ENCODE results near the gene ANKRD49.

The ANKRD49 gene

DNA sequence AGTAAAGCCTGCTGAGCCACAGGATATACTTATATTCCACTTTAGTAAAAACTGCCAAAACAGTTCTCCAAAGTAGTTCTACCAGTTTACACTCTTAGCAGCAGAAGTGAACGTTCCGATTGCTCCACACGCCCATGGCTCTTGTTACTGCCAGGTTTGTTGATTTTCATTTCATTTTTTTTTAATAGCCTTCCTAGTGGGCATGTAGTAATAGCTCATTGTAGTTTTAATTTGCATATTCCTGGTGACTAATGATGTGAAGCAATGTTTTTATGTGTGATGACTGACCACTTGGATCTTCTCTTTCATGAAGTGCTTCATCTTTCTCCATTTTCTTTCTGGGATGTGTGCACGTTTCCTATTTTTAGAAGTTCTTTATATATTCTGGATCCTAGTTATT is 13.7 kb downstream of the ANKRD49 start:
- no peak for DNase-seq

DNA sequence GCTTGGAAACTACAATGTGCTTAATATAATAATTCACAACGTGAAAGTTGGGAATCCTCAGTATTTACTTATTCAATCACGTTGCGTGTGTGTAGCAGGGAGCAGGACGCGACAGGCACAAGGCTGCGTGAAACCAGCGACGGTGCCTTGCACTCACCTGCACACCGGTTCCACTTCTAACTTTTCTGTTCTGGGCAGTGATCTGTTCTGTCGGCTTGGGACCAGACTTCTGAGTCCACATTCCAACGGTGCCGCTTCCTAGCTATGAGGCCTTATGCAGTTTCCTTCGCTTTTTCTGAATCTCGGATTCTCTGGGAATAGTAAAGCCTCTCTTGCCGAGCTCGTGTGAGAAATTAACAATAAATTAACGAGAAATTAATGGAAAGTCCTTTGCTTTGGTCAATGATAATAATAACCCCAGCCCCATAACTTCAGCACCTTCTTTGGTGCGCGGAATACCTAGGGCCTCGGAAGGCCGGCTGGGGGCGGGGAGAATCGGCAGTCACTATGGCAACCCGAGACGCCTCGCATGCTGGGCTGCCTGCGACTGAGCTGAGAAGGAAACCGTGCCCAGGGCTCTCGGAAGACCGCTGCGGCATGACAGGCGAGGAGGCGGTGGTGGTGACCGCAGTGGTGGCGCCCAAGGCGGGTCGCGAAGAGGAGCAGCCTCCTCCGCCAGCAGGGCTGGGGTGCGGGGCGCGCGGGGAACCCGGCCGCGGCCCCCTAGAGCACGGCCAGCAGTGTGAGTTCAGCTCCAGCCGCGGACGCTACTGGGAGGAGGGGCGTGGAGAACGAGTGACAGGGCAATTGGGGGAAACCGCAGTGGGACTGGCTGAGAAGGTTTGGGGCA is 18.4 kb downstream of the ANKRD49 start, which contains the start of gene C11orf97:
TSS of gene C11orf97 (plus strand) at position 530 of the 850 bp plus-strand sequence. CDS start at position 598, 68 bp downstream.
- DNase-seq: peak; percentile 67

DNA sequence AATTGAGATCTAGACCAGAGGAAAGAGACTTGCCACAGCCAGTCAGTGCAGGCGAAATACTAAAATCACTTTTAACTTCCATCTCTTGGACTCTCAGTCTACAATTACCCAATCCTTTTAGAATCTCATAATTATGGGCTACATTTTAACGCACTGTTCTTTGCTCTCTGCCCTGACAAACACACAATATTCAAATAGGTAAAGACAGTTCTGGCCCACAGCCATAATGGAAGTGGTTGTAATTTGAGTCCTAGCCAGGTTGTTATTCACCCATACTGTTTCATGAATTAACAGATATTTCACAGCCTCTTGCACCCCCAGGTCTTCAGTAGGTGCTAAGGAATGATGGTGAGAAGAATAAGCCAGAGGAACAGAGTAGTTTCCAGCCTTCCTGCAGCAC is 19.3 kb downstream of the ANKRD49 start:
- no peak for DNase-seq

DNA sequence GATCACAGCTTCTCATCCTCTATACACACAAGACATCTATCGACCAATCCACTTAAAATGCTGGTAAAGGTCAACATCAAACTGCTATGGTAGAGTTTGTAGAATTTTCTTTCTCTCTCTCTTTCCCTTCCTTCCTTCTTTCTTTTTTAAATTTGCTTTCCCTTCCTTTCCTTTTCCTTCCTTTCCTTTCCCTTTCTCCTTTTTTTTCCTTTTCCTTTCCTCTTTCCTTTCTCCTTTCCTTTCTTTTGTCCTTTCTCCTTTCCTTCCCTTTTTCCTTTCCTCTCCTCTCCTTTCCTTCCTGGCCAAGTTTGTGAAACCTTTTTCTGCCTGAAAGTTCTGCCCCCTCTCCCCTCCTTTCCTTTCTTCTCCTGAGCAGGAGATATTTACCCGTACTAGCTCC is 21.6 kb downstream of the ANKRD49 start:
- DNase-seq: no peak

DNA sequence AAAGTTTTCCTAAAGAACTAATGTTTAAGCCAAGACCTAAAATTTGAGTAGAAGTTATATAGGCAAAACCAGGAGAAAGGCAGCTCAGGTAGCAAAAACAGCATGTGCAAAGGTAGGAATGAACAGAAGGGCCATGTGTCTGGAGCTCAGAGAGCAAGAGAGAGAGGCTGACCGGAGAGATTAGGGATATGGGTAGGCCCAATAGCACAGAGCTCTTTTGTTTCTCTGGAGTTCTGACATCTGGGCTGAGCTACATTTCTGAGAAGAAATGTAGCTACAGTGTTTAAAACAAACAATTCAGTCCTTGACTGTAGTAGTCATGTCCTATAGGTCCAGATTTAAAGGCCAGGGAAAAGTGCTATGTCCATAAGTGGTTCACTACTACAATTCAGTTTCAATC is 22.9 kb downstream of the ANKRD49 start:
- no peak for DNase-seq

DNA sequence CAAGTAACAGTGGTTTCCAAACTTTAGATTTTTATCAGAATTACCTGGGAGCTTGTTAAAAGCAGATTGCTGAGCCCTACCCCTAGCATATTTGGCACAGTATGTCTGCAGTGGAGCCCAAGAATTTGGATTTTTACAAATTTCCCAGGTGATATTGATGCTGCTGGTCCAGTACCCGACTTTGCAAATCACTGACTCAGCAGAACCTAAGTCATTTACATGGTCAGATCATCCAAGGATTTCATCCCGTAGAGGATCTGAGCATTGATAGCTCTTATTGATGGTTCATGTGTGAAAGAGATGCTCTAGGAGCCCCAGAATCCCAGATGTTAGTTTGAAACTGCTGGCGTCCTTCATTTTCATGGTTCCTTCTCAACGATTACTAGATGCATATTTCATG is 24.5 kb downstream of the ANKRD49 start:
- DNase-seq: no peak

DNA sequence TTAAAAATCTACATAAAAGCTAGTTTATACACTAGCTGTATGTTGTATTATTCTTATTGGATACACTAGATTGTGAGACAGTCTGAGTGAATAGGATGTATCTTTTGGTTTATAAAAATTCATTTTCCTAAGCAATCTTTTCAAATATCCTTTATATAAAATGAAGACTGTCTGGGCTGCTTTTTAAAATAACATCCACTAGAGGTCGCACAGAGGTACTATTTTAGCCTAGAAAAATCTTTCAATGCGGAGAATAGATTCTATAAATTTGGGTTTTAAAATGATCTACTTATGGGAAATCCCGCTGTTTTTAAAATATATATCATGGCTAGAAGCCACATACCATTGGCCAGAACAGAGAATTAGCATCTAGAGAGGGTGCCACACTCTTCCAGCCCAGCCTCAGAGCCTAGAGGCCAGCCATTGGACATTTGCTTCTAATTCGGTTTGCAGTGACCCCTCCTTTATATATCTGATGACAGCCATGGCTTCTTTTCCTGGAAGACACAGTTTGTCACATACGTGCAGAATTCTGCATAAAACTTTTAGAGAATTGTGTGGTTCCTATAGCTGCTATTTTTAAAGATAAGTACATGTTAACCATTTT is 25.8 kb downstream of the ANKRD49 start:
- DNase-seq: no peak

DNA sequence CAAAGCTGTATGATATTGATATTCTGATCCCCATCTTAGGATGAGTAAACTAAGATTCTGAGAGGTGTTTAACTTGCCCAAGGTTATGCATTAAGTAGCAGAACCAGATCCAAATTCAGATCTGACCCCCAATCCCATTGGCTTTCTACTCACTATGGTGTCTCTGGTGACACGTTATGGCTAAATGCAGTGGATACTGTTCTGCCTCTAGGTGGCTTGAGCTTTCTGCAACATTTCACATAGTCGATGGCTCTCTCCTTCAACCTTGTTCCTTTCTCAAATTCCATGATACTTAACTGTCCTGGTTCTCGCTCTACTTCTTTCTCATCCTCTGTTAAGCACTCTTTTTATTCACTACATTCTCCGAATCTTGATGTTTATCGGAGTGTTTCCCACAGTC is 27.9 kb downstream of the ANKRD49 start:
- no peak for DNase-seq

DNA sequence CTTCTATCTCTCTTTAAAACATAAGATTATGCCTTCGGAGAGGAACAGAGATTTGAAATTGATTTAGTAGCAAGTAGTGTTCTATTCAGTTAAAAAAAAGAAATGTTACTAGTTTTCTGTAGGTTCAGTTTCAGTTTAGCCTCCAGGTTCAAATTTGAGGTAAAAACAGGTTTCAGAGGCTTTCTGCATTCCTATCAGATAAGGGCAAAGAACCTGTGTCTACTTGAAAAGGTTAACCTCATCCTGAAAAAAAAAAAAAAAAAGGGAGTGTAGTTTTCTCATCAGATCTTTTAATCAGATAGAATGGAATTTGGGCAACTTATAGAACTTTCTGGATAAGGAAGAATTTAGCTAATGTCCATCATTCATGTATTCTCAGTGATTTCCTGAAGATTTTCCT is 30.6 kb downstream of the ANKRD49 start:
- DNase-seq: no peak

DNA sequence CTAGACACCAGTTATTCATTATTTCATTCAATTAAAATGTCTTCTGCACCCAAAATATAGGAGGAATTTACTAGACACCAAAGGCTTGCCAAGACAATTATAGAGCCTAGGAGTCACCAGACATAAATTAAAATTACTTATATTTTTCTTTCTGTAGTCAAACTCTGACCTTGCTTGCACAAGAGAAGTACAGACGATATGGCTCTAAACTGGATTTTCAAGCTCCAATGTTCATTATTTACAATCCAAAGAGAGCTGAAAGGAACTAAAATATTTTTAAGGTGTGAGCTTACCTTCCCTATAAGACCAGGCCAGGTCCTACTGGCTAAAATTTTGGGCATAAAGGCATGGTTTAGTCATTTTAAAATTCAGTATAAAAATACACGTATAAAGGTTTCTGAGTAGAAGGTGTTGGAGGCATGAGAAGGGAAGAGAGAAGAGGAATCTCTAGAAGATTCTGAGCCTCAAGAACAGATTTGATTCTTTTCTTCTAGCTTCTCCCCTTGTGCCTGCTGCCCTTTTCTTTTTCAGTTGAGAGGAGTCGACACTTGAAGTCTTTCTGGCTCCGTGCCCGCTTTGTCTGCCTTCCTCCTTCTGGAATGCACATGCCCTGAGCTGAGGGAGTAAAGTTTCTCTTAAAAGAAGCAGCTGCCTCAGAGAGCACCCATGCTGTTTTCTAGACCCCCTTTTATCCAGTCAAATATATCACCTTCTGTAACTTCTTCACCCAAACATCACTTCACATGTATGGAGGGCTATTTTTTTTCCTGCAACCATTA is 32.0 kb downstream of the ANKRD49 start:
- DNase-seq: peak; percentile 45

DNA sequence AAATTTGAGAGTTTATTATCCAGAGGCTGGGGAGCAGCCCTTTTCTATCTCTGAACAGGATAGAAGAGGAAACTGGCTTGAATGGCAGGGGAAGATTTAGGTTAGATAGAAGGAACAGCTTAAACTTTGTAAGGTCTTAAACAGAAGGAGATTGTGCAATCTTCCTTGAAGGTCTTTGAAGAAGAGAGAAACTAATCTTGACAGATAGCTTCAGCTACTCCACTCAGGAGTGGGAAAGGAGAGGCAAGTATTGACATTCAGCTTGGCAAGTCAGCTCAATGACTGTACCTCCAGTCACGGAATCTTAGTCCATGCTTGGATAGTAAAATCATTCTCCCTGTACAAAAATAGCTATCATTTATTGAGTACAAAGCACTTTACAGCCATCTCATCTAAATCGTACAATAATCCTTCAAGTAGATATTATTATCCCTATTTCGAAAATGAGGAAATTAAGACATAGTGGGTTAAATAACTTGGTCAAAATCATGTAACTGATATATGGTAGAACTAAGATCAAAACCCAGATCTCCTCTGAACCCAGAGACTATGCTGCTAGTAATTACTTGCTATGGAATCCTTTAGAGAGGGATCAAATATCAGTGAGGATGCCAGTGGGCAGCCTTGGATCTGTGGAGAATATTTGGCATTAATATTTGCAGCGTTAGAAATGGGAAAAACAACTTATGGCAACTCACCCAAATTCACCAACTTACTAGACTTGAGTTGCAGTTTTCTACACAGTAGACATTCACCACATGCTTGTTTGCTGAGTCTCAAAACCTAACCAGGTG is 33.1 kb downstream of the ANKRD49 start:
- no peak for DNase-seq

DNA sequence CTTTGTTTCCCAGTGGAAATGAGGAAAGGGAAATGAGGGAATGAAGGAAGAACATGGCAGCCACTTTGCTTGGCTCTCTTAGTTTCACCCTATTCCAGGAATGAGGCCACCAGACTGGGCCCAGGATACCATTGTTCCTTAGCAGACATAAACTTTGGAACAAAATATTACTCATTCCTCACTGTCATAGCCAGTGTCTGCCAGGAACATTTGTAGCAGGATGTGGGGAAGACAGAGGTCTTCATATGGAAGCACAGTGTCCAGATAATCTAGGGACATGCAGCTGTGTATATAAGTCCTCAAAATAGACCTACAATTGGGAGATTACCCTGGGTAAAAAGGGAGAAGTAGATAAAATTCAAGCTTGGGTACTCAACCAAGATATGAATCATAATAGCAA is 34.8 kb downstream of the ANKRD49 start:
- no peak for DNase-seq

DNA sequence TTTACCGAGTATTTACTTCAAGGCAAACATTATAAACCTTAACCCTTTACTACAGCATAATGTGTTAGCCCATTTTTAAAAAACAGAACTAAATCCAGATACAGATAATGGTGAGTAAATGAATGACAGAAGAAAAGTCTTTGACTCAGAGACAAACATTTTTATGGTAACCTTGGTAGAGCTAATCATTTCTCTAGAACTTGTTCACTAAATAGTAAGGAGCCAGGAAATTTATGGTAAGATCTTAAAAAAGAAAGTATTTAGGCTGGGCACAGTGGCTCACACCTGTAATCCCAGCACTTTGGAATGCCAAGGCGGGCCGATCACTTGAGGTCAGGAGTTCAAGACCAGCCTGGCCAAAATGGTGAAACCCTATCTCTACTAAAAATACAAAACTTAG is 38.4 kb downstream of the ANKRD49 start:
- no peak for DNase-seq

DNA sequence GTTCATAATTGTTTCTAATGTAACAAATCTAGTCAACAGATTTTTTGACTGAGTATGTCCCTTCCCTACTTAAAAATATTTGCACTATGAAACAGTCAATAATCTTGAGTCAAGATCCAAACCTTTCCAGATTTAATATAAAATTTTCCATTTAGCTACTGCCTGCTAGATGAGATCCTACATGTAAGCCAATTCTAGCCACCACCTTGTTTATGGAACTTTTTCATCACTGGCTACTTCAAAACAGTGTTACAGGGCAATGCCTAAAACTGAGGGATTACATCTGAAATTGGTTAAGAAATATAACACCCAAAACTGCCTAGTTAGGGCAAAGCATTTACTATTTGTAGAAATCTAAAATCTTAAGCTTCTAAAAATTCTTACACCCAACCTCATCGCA is 39.4 kb downstream of the ANKRD49 start:
- no peak for DNase-seq

DNA sequence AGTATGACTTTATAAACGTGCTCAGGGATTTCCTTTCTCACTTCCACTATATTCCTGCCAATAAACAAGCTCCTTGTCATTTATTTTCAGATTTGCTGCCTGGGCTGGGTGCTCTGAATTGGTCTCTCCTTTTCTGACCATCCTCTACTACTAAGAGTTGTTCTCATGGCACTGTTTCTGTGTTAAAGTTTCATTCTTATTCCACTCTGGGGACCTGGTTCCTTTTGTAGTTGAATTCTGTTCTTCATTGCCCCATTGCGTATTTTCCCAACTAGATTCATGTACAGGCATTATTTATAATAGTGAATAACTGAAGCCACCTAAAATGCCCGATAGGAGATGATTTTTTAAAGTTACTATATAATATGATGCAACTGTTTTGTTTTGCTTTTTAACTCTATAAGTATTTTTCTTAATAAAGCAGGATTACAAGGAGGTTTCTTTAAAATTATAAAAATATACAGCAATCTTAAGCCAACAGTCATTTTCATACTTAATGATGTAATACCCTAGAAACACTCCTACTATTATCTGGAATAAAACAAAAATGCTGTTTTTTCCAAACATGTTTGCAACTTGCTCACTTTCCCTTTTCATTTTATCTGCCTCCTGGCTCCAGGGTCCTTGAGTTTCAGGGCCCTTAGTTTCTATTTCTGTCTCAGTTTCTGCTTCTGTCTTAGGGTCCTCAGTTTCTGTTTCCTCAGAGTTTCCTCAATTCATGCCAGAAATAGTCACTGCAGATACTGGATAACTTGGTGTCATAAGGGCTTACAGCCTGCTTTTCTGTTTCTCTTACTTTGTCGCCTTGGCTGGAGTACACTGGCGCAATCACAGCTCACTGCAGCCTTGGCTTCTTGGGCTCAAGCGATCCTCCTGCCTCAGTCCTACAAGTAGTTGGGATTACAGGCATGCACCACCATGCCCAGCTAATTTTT is 40.2 kb downstream of the ANKRD49 start:
- DNase-seq: no peak

DNA sequence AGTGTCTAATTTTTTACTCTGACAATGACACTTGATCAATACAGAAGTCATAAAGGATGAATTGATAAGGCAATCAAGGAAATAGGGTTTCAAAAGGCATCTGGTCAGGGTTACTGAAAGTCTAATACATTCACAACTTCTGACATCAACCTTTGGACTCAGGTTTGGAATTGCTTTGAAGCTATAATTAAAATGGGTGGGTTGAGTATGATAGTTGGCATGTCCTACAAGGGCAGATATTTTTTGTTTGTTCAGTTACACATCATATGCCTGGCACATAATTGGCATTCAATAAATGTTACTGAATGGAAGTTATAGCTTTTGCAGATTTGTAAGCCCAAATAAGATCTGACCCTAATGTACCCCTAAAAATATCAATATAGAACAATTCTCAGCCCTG is 42.6 kb downstream of the ANKRD49 start:
- DNase-seq: no peak

DNA sequence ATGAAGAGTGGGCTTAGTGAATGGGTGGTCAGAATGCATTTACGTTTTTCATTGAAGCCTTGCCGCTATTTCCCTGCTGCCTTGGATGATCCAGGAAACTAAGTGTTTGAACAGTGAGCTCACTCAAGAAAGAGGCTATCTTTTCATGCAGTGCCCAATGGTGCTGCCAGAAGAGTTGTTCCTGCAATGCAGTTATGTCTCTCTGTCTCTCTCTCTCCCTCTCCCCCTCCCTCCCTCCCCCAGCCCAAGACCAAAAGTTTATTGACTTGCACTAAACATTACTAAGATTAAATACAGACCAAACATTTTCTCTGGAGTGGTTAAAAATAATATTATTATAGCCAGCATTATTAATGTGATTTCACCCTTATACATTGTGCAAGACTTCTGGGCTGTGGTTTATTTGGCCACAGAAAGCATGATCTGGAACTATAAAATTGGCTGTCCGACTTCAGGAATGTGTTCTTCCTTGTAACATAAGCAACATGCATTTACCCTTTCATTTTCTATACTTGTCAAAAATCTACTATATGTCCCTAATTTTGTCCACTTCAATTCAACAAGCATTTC is 43.3 kb downstream of the ANKRD49 start:
- no peak for DNase-seq

DNA sequence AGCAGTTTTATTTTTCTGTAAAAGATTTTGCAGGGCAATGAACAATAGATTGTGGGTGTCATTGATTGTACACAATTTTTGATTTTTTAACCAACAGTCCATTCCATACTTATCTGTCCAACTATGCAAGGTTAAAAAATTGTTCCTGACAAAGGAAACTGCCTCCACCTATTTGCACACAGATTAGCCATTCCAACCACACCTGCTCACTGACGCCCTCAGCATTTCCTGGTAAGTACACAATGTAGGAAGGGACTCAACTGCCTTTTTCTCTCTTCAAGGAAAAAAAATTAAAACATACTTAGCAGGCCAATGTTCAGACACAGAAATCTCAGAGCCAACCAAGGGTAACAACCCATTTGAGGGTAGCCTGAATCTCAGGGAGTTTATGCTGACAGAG is 45.6 kb downstream of the ANKRD49 start:
- DNase-seq: no peak

DNA sequence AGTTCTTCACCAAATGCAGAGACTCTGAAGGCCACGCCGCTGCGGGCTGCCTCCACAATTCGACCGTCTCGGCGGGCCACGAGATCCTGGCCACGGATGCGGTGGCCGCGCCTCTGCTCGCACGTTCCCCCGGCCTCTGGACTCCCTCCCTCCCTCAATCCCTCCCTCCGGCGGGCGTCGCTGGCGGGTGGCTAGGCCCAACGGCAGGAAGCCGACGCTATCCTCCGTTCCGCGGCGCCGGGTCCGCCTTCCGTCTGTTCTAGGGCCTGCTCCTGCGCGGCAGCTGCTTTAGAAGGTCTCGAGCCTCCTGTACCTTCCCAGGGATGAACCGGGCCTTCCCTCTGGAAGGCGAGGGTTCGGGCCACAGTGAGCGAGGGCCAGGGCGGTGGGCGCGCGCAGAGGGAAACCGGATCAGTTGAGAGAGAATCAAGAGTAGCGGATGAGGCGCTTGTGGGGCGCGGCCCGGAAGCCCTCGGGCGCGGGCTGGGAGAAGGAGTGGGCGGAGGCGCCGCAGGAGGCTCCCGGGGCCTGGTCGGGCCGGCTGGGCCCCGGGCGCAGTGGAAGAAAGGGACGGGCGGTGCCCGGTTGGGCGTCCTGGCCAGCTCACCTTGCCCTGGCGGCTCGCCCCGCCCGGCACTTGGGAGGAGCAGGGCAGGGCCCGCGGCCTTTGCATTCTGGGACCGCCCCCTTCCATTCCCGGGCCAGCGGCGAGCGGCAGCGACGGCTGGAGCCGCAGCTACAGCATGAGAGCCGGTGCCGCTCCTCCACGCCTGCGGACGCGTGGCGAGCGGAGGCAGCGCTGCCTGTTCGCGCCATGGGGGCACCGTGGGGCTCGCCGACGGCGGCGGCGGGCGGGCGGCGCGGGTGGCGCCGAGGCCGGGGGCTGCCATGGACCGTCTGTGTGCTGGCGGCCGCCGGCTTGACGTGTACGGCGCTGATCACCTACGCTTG is 50.2 kb downstream of the ANKRD49 start, which contains the start of gene FUT4:
TSS of gene FUT4 (plus strand) at position 227 of the 951 bp plus-strand sequence. CDS start at position 440, 213 bp downstream.
- DNase-seq: peak; percentile 92
